GM21619 (cell line): ENCODE data around the gene PRDM4.
"Not testable (repeated sequence)": the region's sequence is repeated elsewhere in the genome, so short reads cannot be mapped to it uniquely, and the experiment has no call there.

Experiments used
- ATAC-seq: cut with Tn5 transposase; IDR thresholded peaks from one replicate; pipeline ENCODE4 v1.9.1; 2021; ENCODE audit not compliant: unreplicated experiment

Gene PRDM4

GRCh38 chr12:107704041-107704440 lies 56.9 kb downstream of the PRDM4 start:
- no peak for ATAC-seq

GRCh38 chr12:107702106-107702505 lies 58.8 kb downstream of the PRDM4 start:
- no peak for ATAC-seq

GRCh38 chr12:107695772-107696171 lies 65.2 kb downstream of the PRDM4 start:
- not testable (repeated sequence) for ATAC-seq

GRCh38 chr12:107685360-107686248 lies 75.3 kb downstream of the PRDM4 start, which contains the start of gene PWP1:
PWP1 (plus strand) TSS chr12:107685799; CDS start chr12:107685900, 101 bp downstream.
- peak; percentile 89 for ATAC-seq

GRCh38 chr12:107684990-107685359 lies 76.0 kb downstream of the PRDM4 start:
- no peak for ATAC-seq

- ATAC-seq = no peak
These were observed 76.7 kb downstream of the PRDM4 start for GRCh38 chr12:107684029-107684795.
